HepG2 (cell line): ENCODE measurements around the gene HELZ2. TPM values are rescaled to one million over a fixed set of nuclear protein-coding genes. Genes with fewer than 3 reads are reported as not detected.

Experiments
- ATAC-seq: fragments of 200-7000 bp; cut with Tn5 transposase; 3 replicates; pipeline ENCODE4 v1.9.1; 2020; ENCODE audit warnings: mild to moderate bottlenecking, moderate library complexity
- BruUV-seq: library from RNA; stranded (reverse); fragments of 400-500 nt; replicated peaks from 2 replicates; lab custom pipeline; 2021; lab: Mats Ljungman, UMichigan
- CTCF ChIA-PET: fragments of 300-600 bp; formaldehyde crosslinking; extraction: SDS; loops from one replicate; lab custom pipeline; 2021; ENCODE audit warnings: low total read pairs, inconsistent platforms, low intra/inter-chr PET ratio; lab: Yijun Ruan, JAX
- POLR2A ChIA-PET: fragments of 350-600 bp; sonication (Branson Sonifier 250); formaldehyde crosslinking; loops from one replicate; lab custom pipeline; 2020; ENCODE audit warnings: antibody characterized with exemption, inconsistent platforms; lab: Yijun Ruan, JAX
- DNase-seq: peaks from one replicate; pipeline ENCODE4 v3.0.0-alpha.2; 2015; ENCODE audit warnings: low spot score
- FAIRE-seq: peaks from 3 replicates; lab custom pipeline; 2011; peaks lifted over from hg19 to GRCh38; lab: Jason Lieb, UNC
- H2AFZ ChIP-seq: one replicate; pipeline ENCODE4 v1.6.1; 2011; ENCODE audit warnings: low read length, inconsistent platforms
- H3K27ac ChIP-seq: fragments of 300-600 bp; 3 replicates; pipeline ENCODE4 v1.8.0; 2011; ENCODE audit warnings: mixed run types, mild to moderate bottlenecking, mixed read lengths, low read length, inconsistent platforms; ENCODE audit not compliant: insufficient read depth; ENCODE audit errors: extremely low read length
- H3K27me3 ChIP-seq, 2 experiments: fragments of 200-600 bp in 1 of 2; 2 replicates in 1 of 2; 3 replicates in 1 of 2; pipeline versions ENCODE4 v1.6.0 to v1.8.0; 2011; ENCODE audit warnings: low read length in 2 of 2, mild to moderate bottlenecking in 2 of 2, moderate library complexity in 2 of 2, inconsistent platforms in 1 of 2; ENCODE audit not compliant: insufficient read depth in 2 of 2, control insufficient read depth in 1 of 2
- H3K36me3 ChIP-seq, 2 experiments: fragments of 200-600 bp in 1 of 2; replicated peaks in 1 of 2; 2 replicates in 1 of 2; 3 replicates in 1 of 2; pipeline versions ENCODE4 v1.5.1 to v1.8.0; 2011; ENCODE audit warnings: low read length in 2 of 2, inconsistent platforms in 1 of 2; ENCODE audit not compliant: insufficient read depth in 2 of 2, control insufficient read depth in 1 of 2
- H3K4me1 ChIP-seq: 2 replicates; pipeline ENCODE4 v1.5.1; 2012; ENCODE audit warnings: low read length, inconsistent platforms; ENCODE audit not compliant: insufficient read depth
- H3K4me2 ChIP-seq: 2 replicates; pipeline ENCODE4 v1.6.0; 2011; ENCODE audit warnings: low read depth, low read length, inconsistent platforms
- H3K4me3 ChIP-seq, 3 experiments: fragments of 200-600 bp in 1 of 3; sonication (generic), shearing (Covaris generic) in 1 of 3; replicated peaks in 1 of 3; 2 replicates each; pipeline ENCODE4 v1.5.1; 2011 to 2016; ENCODE audit warnings: low read length in 3 of 3, inconsistent platforms in 2 of 3, low read depth in 2 of 3, mild to moderate bottlenecking in 2 of 3, control low read depth in 1 of 3, mixed read lengths in 1 of 3; ENCODE audit not compliant: insufficient read depth in 1 of 3
- H3K79me2 ChIP-seq: one replicate; pipeline ENCODE4 v1.6.1; 2011; ENCODE audit warnings: low read length, inconsistent platforms; ENCODE audit not compliant: insufficient read depth
- H3K9ac ChIP-seq: 2 replicates; pipeline ENCODE4 v1.6.0; 2011; ENCODE audit warnings: mild to moderate bottlenecking, low read depth, low read length, inconsistent platforms; ENCODE audit not compliant: insufficient read depth
- H3K9me3 ChIP-seq: 2 replicates; pipeline ENCODE4 v1.5.1; 2012; ENCODE audit warnings: mild to moderate bottlenecking, low read length
- H4K20me1 ChIP-seq: 2 replicates; pipeline ENCODE4 v1.6.0; 2011; ENCODE audit warnings: inconsistent platforms, mild to moderate bottlenecking, low read length, moderate library complexity; ENCODE audit not compliant: insufficient read depth
- CREB1 ChIP-seq, 2 experiments: fragments of 450-650 bp in 1 of 2; IDR thresholded peaks; 2 replicates each; pipeline ENCODE4 v1.6.1; 2016 to 2017; ENCODE audit warnings: control low read depth in 1 of 2, mild to moderate bottlenecking in 1 of 2, missing compliant biosample characterization in 1 of 2, missing genetic modification characterization in 1 of 2
- ZBTB42 ChIP-seq: sonication (generic); formaldehyde crosslinking; IDR thresholded peaks from 2 replicates; pipeline ENCODE4 v1.5.0; 2020; ENCODE audit warnings: mild to moderate bottlenecking, missing genetic modification reagents
- ZNF335 ChIP-seq: sonication (generic); formaldehyde crosslinking; IDR thresholded peaks from 2 replicates; pipeline ENCODE4 v1.4.0; 2020; ENCODE audit warnings: missing genetic modification reagents
- ZNF563 ChIP-seq: sonication (generic); formaldehyde crosslinking; IDR thresholded peaks from 2 replicates; pipeline ENCODE4 v1.8.0; 2022; ENCODE audit warnings: mild to moderate bottlenecking, moderate library complexity, missing genetic modification reagents
- WGBS: methylation state at CpG from one replicate; pipeline ENCODE4 v1.1.6; 2017; ENCODE audit warnings: low lambda C conversion rate; 5-methylcytosine and 5-hydroxymethylcytosine counted together
- in situ Hi-C: cut with HindIII; loops from 2 replicates; pipeline ENCODE4 v1.10.0; 2017; ENCODE audit warnings: low pct_unique_long_range_greater_than_20kb; ENCODE audit not compliant: extremely low pct_ligation_motif_present
- intact Hi-C: fragments of 100-400 bp; cut with micrococcal nuclease; formaldehyde crosslinking; loops from one replicate; pipeline ENCODE4 v1.10.0; 2022; ENCODE audit not compliant: unreplicated experiment
- polyA plus RNA-seq, 8 experiments: library from polyadenylated mRNA; depleted of rRNA in 3 of 8; stranded (reverse) in 7 of 8; unstranded in 1 of 8; fragments of >200 nt; fragmentation: Illumina TruSeq in 4 of 8; extraction: Trizol in 4 of 8; gene quantifications; 2 replicates each; pipeline versions ENCODE4 v1.2.1 to v1.2.3, GENCODE V29; 2011 to 2016; ENCODE audit warnings: low read depth in 4 of 8, missing spikeins in 1 of 8, mixed read lengths in 1 of 8; ENCODE audit not compliant: insufficient read depth in 1 of 8
- total RNA-seq, 5 experiments: library from RNA; depleted of rRNA; stranded (reverse); fragments of >200 nt; fragmentation: Illumina TruSeq; extraction: Trizol; gene quantifications; 2 replicates each; pipeline ENCODE4 v1.2.3, GENCODE V29; 2016; ENCODE audit warnings: low read depth in 1 of 5
- TF ChIP-seq, protein P1 (sequence below): sonication (generic); formaldehyde crosslinking; IDR thresholded peaks from 2 replicates; pipeline ENCODE4 v1.4.0; 2020; ENCODE audit warnings: mild to moderate bottlenecking, missing genetic modification reagents
- TF ChIP-seq, protein P2 (sequence below): sonication (generic); formaldehyde crosslinking; IDR thresholded peaks from one replicate; pipeline ENCODE4 v1.5.1; 2020; ENCODE audit warnings: mild to moderate bottlenecking, missing genetic modification reagents; ENCODE audit errors: not compliant biosample characterization
- TF ChIP-seq, protein P3 (sequence below): sonication (generic); formaldehyde crosslinking; IDR thresholded peaks from 2 replicates; pipeline ENCODE4 v1.4.0; 2020; ENCODE audit warnings: mild to moderate bottlenecking, missing genetic modification reagents

The HELZ2 gene
- total and polyA plus RNA-seq, 2 of the 13 experiments (the other 11 are each of a cell fraction or from before 2014, with no cell fraction given): 9.6 to 10.1 TPM

DNA sequence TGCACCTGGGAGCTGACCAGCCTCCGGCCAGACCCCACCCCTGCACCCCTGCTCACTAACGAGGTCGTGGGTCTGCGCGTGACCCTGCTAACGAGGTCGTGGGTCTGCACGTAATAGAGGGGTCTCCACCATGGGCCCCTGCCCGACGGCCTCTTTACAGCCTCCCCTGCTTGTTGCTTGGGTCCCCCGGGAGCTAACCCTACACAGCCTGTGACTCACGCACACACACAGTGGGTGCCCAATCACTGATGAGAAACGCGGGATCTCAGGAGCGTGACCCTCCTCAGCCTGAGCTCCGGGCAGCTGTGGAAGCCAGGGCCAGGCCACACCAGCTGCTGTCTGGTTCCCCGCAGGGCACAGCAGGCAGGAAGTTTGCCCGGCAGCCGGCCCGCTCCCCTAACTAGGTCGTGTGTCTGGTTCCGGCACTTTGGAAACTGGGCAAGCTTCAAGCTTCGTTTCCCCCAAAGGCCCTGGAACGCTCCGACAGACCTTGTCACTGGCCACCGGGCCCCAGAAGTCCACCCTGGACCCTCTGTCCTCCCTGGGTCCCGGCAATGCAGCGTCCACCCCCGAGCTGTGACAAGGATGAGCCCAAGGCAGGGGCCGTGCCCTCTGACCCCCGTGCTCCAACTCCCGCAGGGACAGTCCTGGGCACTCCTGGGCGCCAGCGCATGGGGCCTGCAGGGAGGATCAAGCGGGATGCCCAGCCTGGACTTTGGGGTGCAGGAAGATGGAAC is 37.6 kb downstream of the HELZ2 start:
- Histone ChIP-seq H2AFZ (no peak overlapping the region), H3K36me3 (no peaks in the 10 kb centered on the region), H3K4me1 (peaks cover 48% of the 10 kb centered on the region), H3K9me3 (no peaks in the 10 kb centered on the region), H4K20me1 (no peaks in the 10 kb centered on the region), H3K27ac (no peak overlapping the region), H3K9ac (no peak overlapping the region), H3K27me3 (peaks cover 49 to 67% of the 10 kb centered on the region in 2 experiments), H3K4me3 (no peak overlapping the region; a peak in 1 of 6 replicates), H3K4me2 (peak overlapping the region; percentile 8; the same call in 1 of the 2 replicates), H3K79me2 (no peaks in the 10 kb centered on the region)
- DNase-seq: no peak
- ChIA-PET POLR2A (interaction anchor here (2.4 to 2.7 kb wide), 3 partner anchors 16 to 438 kb away, joined by 9 to 26 read pairs (median 12); partner anchors contain the start of genes HELZ2 and PPDPF), CTCF (interaction anchor here (2.1 to 2.7 kb wide), 2 partner anchors 43 to 328 kb away, joined by 9 to 29 read pairs; partner anchors contain the start of gene TPD52L2)
- 60% methylated on average over 35 of the region's 35 CpGs for WGBS
- intact Hi-C loops: loop anchor here (5.0 to 10.0 kb wide), 4 partner anchors 91 to 436 kb away; partner anchors contain the start of genes GMEB2, LIME1, RTEL1 and SLC2A4RG
- in situ Hi-C loops: loop anchor here (5.0 kb wide), 1 partner anchor 41 kb away; no protein-coding TSS in a partner anchor
- BruUV-seq: no TSS peak
- FAIRE-seq: no peak
- no peak for ATAC-seq
- TF ChIP-seq ZNF563 (CRISPR knock-in tag) (0 out of 2 replicates have a peak, but pooled peaks have one; percentile 7), CREB1 (IDR thresholded peaks at IDR 0.05) (0 out of 2 replicates have a peak, but pooled peaks have one; percentile 8), CREB1 (CRISPR knock-in tag; IDR thresholded peaks at IDR 0.05) (no peak), ZNF335 (CRISPR knock-in tag) (no peak), ZBTB42 (CRISPR knock-in tag) (no peak)
- TF ChIP-seq, protein P1, sequence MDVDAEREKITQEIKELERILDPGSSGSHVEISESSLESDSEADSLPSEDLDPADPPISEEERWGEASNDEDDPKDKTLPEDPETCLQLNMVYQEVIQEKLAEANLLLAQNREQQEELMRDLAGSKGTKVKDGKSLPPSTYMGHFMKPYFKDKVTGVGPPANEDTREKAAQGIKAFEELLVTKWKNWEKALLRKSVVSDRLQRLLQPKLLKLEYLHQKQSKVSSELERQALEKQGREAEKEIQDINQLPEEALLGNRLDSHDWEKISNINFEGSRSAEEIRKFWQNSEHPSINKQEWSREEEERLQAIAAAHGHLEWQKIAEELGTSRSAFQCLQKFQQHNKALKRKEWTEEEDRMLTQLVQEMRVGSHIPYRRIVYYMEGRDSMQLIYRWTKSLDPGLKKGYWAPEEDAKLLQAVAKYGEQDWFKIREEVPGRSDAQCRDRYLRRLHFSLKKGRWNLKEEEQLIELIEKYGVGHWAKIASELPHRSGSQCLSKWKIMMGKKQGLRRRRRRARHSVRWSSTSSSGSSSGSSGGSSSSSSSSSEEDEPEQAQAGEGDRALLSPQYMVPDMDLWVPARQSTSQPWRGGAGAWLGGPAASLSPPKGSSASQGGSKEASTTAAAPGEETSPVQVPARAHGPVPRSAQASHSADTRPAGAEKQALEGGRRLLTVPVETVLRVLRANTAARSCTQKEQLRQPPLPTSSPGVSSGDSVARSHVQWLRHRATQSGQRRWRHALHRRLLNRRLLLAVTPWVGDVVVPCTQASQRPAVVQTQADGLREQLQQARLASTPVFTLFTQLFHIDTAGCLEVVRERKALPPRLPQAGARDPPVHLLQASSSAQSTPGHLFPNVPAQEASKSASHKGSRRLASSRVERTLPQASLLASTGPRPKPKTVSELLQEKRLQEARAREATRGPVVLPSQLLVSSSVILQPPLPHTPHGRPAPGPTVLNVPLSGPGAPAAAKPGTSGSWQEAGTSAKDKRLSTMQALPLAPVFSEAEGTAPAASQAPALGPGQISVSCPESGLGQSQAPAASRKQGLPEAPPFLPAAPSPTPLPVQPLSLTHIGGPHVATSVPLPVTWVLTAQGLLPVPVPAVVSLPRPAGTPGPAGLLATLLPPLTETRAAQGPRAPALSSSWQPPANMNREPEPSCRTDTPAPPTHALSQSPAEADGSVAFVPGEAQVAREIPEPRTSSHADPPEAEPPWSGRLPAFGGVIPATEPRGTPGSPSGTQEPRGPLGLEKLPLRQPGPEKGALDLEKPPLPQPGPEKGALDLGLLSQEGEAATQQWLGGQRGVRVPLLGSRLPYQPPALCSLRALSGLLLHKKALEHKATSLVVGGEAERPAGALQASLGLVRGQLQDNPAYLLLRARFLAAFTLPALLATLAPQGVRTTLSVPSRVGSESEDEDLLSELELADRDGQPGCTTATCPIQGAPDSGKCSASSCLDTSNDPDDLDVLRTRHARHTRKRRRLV (CRISPR knock-in tag): peak; percentile 69; the same call in 1 of the 2 replicates
- TF ChIP-seq, protein P2, sequence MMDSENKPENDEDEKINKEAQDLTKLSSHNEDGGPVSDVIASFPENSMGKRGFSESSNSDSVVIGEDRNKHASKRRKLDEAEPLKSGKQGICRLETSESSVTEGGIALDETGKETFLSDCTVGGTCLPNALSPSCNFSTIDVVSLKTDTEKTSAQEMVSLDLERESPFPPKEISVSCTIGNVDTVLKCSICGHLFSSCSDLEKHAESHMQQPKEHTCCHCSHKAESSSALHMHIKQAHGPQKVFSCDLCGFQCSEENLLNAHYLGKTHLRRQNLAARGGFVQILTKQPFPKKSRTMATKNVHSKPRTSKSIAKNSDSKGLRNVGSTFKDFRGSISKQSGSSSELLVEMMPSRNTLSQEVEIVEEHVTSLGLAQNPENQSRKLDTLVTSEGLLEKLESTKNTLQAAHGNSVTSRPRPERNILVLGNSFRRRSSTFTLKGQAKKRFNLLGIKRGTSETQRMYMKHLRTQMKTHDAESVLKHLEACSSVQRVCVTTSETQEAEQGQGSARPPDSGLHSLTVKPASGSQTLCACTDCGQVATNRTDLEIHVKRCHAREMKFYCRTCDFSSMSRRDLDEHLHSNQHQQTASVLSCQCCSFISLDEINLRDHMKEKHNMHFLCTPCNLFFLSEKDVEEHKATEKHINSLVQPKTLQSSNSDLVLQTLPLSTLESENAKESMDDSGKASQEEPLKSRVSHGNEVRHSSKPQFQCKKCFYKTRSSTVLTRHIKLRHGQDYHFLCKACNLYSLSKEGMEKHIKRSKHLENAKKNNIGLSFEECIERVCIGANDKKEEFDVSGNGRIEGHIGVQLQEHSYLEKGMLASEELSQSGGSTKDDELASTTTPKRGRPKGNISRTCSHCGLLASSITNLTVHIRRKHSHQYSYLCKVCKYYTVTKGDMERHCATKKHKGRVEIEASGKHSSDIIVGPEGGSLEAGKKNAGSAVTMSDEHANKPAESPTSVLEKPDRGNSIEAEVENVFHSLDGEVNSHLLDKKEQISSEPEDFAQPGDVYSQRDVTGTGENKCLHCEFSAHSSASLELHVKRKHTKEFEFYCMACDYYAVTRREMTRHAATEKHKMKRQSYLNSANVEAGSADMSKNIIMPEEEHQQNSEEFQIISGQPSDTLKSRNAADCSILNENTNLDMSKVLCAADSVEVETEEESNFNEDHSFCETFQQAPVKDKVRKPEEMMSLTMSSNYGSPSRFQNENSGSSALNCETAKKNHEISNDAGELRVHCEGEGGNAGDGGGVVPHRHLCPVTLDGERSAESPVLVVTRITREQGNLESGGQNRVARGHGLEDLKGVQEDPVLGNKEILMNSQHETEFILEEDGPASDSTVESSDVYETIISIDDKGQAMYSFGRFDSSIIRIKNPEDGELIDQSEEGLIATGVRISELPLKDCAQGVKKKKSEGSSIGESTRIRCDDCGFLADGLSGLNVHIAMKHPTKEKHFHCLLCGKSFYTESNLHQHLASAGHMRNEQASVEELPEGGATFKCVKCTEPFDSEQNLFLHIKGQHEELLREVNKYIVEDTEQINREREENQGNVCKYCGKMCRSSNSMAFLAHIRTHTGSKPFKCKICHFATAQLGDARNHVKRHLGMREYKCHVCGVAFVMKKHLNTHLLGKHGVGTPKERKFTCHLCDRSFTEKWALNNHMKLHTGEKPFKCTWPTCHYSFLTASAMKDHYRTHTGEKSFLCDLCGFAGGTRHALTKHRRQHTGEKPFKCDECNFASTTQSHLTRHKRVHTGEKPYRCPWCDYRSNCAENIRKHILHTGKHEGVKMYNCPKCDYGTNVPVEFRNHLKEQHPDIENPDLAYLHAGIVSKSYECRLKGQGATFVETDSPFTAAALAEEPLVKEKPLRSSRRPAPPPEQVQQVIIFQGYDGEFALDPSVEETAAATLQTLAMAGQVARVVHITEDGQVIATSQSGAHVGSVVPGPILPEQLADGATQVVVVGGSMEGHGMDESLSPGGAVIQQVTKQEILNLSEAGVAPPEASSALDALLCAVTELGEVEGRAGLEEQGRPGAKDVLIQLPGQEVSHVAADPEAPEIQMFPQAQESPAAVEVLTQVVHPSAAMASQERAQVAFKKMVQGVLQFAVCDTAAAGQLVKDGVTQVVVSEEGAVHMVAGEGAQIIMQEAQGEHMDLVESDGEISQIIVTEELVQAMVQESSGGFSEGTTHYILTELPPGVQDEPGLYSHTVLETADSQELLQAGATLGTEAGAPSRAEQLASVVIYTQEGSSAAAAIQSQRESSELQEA (CRISPR knock-in tag): peak; percentile 60
- TF ChIP-seq, protein P3, sequence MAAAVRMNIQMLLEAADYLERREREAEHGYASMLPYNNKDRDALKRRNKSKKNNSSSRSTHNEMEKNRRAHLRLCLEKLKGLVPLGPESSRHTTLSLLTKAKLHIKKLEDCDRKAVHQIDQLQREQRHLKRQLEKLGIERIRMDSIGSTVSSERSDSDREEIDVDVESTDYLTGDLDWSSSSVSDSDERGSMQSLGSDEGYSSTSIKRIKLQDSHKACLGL: peak; percentile 15; the same call in 1 of the 2 replicates
